Prostate gland (tissue), 2 donors: ENCODE measurements around the gene TAF3.

ENCODE experiments used
- CTCF ChIP-seq, 4 experiments: fragments of 200-600 bp in 2 of 4; fragments of 450-650 bp in 2 of 4; sonication (generic) in 2 of 4; IDR thresholded peaks; 1 replicate in 3 of 4; 2 replicates in 1 of 4; pipeline ENCODE4 v1.5.1; 2016 to 2019; ENCODE audit warnings: antibody characterized with exemption in 4 of 4, mild to moderate bottlenecking in 2 of 4, moderate library complexity in 2 of 4
- POLR2A ChIP-seq: fragments of 450-650 bp; IDR thresholded peaks from one replicate; pipeline ENCODE4 v1.6.1; 2016; ENCODE audit warnings: antibody characterized with exemption, mild to moderate bottlenecking
- POLR2AphosphoS5 ChIP-seq: sonication (generic); formaldehyde crosslinking; IDR thresholded peaks from one replicate; pipeline ENCODE4 v1.6.1; 2017; ENCODE audit warnings: antibody characterized with exemption

DNA sequence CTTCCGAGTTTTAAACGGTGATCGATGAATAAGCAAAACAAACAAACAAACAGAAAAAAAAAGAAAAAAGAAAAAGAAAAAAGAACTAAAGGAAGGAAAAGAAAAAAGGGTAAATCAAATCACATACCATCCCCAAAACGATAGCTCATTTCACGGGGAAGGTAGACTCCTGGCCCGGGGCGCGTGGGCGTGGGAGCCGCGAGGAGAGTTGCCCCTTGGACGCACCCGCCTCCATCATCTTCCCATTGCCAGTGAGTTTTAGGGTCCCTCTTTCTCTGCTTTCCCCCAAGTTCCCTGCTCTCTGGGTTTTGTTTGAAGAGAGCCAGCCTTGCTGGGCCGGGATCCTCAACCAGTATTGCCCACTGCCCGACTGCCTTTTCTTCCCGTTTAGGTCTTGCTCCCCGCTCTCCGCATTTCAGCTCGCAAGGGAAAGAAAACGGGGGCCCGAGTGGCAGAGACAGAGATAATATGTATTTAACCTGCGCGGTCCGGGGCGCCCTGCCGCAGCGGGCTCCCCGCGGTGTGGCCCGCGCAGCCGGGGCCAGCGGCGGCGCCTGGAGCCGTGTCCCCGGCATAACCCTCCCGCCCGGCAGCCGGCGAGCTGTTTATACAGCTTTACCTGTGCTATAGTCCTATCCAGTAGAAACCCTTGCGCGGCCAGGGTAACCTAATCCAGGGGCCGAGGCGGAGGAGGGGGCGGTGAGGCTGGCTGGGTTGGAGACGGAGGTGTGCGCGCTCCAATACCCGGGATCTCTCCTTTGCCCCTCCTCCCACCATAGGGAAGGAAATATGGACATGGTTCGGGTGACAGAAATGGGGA is 230.9 kb downstream of the TAF3 start:
- TF ChIP-seq POLR2A (peak; percentile 37), CTCF (IDR thresholded peaks at IDR 0.05) (no peak), POLR2AphosphoS5 (no peak)
